Esophagus muscularis mucosa (tissue), 4 donors: ENCODE measurements around the gene SKIC2.

Experiments used
- CTCF ChIP-seq, 3 experiments: fragments of 200-600 bp in 2 of 3; fragments of 450-650 bp in 1 of 3; sonication (generic) in 2 of 3; IDR thresholded peaks; one replicate each; pipeline ENCODE4 v1.5.1; 2017 to 2019; ENCODE audit warnings: antibody characterized with exemption in 3 of 3, mild to moderate bottlenecking in 2 of 3, moderate library complexity in 1 of 3
- EP300 ChIP-seq: sonication (generic); formaldehyde crosslinking; IDR thresholded peaks from one replicate; pipeline ENCODE4 v1.6.1; 2017; ENCODE audit warnings: antibody characterized with exemption
- POLR2A ChIP-seq: fragments of 450-650 bp; IDR thresholded peaks from one replicate; pipeline ENCODE4 v1.6.1; 2017; ENCODE audit warnings: antibody characterized with exemption, moderate library complexity, mild to moderate bottlenecking, low read depth
- POLR2AphosphoS5 ChIP-seq, 2 donors: sonication (generic); formaldehyde crosslinking; IDR thresholded peaks; one replicate each; pipeline ENCODE4 v1.6.1; 2017; ENCODE audit warnings: antibody characterized with exemption in 2 of 2

DNA sequence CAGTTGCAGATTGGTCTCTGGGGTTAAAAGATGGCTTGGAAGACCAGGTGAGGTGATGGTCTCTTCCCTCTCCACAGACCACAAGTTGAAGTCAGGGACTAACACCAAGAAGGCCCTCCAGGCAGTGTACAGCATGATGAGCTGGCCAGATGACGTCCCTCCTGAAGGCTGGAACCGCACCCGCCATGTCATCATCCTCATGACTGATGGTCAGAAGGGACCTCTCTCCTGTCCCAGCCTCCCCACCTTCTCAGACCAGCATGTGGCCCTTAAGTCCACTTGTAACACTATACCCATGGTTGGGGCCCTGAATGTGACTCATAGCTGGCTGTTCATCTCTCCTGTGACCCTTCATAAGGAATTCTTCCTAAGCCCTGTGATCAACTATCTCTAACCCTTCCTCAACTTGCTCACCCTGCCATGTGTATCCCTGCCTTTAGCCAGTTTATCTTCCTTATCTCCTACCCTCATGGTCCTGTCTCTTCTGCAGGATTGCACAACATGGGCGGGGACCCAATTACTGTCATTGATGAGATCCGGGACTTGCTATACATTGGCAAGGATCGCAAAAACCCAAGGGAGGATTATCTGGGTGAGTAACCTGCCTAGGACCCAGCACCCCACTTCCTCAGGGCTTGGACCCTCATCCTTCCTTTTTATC, 10.1 kb upstream of the SKIC2 start:
- TF ChIP-seq CTCF (IDR thresholded peaks at IDR 0.05) (no peak), EP300 (no peak), POLR2A (no peak), POLR2AphosphoS5 (IDR thresholded peaks at IDR 0.05) (no peak)
